Embryonic facial prominence (tissue), 1 donor: ENCODE data around the gene YES1.
A peak's percentile ranks its signal among the peaks of the same experiment; 100 is the strongest.
"Not testable (repeated sequence)": the region's sequence is repeated elsewhere in the genome, so short reads cannot be mapped to it uniquely, and the experiment has no call there.

ENCODE experiments used
- DNase-seq: peaks from one replicate; pipeline ENCODE4 v3.0.0-alpha.2; 2016; ENCODE audit errors: extremely low spot score

YES1 gene

DNA sequence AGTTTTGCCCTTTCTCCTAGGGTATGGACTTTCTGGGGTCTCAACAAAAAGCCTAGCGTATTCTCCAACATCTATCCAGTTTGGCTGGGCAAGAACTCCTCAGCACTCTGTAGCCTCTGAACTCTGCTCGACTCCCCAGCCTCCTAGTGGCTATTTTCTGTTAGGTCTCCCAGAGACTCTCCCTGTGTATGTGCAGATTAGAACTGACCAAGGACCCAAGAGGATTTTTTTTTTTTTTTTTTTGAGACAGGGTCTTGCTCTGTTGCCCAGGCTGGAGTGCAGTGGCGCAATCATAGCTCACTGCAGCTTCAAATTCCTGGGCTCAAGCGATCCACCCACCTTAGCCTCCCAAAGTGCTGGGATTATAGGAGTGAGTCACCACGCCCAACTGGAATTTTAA, 81.9 kb downstream of the YES1 start:
- not testable (repeated sequence) for DNase-seq

DNA sequence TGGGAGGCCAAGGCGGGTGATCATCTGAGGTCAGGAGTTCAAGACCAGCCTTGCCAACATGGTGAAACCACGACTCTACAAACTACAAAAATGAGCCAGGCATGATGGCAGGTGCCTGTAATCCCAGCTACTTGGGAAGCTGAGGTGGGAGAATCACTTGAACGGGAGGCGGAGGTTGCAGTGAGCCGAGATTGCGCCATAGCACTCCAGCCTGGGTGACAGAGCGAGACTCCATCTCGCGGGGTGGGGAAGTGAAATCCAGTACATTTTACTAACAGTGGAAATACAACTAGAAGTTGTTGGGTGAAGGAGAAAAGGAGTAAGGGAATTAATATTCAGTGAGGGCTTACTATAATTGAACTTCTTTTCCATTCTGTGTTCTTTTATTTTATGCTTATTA, 86.4 kb downstream of the YES1 start:
- no peak for DNase-seq

DNA sequence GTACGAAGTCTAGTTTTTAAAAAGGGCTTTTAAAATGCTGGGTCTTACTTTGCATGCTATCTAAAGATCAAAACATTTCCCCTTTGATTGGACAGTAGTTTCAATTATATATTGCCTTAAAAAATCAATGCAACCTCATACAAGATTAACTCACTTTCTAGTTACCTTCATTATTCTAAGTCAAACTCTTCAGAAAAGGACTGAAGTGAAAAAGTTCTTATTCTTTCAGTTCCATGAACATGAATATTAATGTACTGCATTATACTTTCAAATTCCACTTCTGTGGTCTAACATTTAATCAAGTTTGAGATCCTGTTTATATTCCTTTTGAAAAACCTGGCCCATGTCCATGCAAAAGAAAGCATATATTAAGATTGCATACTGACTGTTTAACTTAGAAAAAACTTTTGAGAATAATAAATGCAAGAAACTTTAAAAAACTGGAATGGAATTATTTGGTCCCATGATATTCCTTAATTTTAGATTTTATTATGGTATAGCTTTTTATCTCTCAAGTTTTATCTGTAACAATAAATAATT, 88.4 kb downstream of the YES1 start:
- DNase-seq = peak; percentile 3

DNA sequence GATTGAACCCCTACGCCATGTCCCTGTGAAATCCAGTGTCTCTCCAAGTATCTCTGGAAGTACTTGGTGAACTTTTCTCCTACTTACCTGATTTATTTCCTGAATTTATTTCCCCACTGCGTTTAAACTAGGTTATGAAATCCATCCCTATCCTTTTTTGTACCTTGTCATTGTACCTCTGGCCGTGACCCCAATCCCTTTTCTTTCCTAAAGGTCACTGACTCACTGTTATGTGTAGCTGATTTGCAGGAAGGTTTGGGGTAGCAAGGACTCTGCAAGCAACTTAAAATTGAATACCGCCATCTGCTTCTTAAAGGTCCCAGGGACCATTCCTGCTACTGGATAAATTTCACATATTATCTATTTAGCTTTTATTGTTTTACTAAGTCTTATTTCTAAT, 95.0 kb downstream of the YES1 start:
- DNase-seq = no peak

DNA sequence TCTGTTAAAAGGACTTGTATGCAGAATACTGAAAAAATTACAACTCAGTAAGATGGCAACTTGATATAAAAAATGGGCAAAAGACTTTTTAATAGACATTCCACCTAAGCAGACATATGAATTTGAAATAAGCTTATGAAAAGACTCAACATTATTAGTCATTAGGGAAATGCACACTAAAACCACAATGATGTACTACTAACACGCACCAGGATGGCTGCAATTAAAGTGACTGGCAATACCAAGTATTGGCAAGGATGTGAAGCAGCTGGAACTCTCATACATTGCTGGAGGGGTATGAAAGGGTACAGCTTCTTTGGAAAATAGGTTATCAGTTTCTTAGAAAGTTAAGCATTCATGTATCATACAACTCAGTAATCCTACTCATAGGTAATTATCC, 96.4 kb downstream of the YES1 start:
- no peak for DNase-seq

DNA sequence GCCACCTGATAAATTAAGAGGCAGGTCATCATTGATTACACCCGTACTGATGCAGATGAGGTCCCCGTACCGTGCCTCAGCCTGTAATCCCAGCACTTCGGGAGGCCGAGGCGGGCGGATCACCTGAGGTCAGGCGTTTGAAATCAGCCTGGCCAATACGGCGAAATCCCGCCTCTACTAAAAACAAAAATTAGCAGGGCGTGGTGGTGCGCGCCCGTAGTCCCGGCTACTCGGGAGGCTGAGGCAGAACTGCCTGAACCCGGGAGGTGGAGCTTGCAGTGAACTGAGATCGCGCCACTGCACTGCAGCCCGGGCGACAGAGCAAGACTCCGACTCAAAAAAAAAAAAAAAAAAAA, 98.9 kb downstream of the YES1 start:
- DNase-seq = no peak

DNA sequence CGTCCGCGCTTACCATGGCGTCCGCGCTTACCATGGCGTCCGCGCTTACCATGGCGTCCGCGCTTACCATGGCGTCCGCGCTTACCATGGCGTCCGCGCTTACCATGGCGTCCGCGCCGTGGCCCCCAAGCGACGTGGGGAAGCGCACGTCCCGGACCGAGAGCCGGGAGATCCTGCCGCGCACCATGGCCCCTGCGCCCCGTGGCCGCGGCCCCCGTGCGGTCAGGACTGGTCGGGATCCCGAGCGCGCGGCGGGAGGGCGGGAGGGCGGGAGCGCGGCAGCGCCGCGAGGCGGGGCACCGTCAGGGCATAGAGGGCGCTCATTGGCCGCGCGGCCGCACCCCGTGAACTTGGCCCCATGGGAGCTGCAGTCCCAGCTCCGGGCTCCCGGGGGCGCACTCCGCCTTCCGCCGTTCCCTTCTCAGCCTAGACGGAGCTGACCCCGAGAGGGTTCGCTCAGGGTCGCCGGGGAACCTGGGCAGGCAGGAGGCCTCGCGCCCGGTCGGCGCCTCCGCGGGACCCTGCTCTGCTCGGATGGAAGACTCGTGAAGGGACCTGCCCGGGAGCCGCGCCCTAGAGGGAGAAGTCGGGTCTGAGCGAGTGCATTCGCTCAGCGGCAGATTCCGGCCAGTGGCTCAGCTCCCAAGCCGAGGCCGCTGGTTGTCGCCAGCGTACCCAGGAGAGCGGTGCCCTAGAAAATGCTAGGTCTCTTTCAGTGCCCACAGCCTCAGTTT, 99.5 kb downstream of the YES1 start, which contains the start of gene ENOSF1:
TSS of gene ENOSF1 (minus strand) at position 230 of the 734 bp plus-strand sequence. CDS start at position 187, 43 bp downstream.
- DNase-seq = peak; percentile 23

DNA sequence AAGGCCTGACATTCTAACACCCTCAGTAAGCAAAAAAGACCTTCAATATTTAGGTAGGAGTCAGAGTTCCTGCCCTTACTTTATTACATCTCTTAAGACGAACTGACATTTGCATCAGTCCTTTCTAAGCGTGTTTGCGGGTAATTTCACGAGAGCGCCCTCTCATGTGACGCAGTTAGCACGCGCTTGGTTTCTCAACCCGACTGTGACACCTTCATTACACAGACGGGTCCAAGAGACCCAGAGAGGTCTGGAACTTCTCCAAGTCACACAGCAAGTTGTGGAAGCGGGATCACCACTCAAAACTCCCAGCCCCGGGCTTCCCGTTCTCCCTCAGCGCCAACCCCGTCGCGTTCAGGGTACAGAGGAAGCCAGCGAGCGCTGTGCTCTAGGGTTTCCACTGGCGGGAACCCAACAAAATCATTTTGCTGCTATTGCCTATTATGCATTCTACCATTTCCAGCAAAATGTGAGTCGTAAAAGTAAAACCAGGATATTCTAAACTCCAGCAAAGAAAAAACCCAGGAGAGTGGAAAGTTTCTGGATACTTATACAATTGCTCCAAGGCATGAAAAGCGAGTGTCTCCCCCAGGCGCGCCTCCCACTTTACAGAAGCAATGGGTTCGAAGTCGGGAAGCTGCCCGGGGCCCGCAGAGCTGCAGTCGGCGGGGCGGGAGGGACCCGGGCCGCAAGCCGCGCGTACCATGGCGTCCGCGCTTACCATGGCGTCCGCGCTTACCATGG, 100.2 kb downstream of the YES1 start:
- DNase-seq = no peak

DNA sequence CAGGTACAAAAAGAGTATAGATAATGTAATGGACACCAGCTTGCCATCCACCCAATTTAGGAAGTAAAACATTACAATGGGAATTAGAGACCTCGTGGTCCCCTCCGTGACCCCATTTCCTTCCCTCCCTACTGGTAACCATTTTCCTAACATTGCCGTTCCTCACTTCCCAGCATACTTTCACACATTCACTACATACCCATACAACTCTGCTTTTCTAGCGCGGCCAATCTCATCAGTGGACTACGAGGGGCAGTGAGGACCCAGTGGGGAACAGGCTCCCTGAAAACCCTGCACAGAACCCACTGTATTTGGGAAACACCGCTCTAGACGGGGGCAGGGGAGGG, 100.8 kb downstream of the YES1 start:
- no peak for DNase-seq

DNA sequence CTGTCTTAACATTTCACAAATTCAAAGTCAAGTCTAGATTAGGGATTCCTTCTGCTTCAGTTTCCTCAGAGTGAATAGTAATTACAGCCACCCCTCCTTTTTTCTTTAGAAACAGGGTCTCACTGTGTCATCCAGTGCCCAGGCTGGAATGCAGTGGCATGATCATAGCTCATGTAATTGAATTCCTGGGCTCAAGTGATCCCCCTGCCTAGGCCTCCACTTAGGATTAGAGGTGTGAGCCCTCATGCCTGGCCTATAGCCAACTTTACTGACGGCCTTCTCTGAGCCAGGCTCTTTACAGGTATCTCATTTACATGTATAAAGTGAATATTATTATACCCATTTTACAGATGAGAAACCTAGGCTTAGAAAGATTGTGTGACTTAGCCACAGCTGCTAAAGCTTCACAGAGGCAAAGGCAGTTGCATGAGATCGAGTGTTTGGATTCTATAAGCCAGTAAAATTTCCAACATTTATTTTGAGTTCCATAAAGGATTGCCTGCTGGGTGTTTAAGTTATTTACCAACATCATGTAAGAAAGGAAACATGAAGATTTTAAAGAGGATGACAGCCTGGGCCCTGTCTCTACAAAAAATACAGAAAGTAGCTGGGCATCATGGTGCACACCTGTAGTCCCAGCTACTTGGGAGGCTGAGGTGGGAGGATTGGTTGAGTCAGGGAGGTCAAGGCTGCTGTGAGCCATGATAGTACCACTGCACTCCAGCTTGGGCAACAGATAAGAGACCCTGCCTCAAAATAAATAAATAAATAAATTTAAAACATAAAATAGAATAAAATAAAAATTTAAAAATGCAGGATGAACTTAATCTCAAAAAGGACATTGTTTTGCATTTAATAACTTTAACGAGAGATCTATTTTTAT, 101.4 kb downstream of the YES1 start:
- no peak for DNase-seq

DNA sequence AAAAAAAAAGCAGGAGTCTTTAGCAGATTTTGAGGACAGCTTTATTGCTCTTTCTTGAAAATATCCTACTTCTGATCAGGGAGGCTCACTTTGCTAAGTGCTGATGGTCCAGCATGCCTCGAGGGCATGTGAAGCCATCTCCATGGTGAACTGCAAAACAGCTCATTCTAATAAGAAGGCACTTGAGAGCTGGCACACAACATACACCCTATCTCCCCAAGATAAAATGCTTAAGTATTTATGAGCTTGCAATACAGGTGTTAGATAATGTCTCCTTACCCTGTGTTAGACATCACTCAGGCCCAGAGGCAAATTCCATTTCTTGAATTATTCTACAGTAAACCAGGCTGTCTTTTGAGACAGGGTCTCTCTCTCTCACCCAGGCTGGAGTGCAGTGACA, 102.3 kb downstream of the YES1 start:
- no peak for DNase-seq

DNA sequence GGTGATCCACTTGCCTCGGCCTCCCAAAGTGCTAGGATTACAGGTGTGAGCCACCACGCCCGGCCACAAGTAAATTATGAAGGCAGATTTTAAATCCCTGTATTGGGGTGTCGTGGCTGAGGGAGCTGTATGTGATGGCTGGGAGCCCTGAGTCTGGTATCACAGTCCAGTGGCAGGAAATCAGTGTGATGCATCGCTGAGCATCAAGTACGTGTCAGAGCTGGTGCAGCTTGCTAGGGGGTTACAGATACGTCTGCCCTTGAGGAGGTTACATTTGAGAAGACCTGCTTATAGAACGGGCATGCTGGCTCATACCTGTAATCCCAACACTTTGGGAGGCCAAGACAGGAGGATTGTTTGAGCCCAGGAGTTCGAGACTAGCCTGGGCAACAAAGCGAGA, 103.9 kb downstream of the YES1 start:
- no peak for DNase-seq

DNA sequence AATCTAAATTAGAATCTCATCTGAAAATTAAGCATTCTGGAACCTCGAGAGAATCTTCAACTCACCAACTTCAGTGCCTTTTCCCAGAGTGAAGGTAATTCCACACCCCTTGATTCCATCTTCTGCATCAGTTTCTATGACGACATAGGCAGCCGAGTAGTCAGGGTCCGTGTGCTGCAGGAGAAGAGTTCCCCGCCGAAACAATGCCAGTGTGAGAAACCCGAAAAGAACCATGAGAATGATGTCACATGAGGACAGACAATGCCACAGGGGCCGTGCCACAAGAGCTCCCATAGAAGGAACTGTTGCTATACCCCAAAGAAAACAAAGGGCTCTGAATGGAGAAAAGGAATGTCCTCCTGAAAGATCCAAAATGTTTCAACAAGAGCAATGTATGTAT, 105.6 kb downstream of the YES1 start:
- DNase-seq = no peak

DNA sequence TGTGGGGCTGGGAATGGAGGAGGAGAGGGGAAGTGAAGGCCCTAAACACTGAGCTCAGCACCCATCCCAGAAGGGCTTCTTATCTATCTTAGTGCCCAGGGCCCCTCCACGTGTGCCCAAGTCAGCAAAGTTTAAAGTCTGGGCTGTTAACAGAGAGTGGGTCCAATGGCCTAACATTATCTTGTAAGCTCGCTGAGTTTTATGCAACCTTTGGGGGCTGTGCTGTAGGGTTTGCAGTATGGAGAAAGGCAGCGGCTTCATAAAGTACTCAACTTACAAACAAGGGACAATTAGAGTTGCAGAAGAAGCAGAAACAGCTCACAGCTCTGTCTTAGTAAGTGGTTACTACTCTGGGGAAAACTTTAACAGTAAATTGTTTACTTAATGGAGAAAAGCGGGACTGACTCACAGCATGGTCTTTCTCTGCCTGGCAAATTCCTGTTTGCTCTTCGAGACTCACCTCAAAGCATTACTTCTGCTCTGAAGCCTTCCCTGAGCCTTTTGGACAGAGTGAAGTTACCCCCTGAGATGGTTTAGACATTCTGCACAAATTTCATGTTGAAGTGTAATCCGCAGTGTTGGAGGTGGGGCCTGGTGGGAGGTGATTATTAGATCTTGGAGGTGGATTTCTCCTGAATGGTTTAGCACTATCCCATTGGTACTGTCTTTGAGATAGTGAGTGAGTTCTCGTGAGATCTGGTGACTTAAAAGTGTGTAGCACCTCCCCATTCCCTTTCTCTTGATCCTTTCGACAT, 108.7 kb downstream of the YES1 start:
- DNase-seq = no peak

DNA sequence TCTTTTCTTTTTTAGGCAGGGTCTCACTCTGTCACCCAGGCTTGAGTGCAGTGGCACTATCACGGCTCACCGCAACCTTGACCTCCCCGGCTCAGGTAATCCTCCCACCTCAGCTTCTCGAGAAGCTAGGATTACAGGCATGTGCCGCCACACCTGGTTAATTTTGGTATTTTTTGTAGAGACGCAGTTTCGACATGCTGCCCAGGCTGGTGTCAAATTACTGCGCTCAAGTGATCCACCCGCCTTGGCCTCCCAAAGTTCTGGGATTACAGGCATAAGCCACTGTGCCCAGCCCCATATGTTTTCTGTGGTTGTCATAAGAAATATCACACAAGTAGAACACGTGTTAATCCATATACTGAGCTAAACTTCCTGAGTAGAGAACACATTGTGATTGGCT, 114.2 kb downstream of the YES1 start:
- DNase-seq = no peak

DNA sequence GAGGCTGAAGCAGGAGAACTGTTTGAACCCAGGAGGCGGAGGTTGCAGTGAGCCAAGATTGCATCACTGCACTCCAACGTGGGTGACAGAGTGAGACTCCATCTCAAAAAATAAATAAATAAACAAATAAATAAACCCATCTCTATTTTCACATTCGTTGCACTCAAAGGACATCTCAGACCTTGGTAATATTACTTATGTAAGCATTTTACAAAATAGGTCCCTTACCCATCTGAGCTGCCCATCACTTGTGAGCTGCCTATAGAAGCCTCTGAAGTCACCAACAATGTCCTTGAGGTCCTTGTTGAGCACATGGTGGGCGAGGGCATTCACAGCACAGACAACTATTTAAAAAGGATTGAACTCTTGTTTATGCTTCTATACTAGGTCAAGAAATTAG, 115.0 kb downstream of the YES1 start:
- no peak for DNase-seq

DNA sequence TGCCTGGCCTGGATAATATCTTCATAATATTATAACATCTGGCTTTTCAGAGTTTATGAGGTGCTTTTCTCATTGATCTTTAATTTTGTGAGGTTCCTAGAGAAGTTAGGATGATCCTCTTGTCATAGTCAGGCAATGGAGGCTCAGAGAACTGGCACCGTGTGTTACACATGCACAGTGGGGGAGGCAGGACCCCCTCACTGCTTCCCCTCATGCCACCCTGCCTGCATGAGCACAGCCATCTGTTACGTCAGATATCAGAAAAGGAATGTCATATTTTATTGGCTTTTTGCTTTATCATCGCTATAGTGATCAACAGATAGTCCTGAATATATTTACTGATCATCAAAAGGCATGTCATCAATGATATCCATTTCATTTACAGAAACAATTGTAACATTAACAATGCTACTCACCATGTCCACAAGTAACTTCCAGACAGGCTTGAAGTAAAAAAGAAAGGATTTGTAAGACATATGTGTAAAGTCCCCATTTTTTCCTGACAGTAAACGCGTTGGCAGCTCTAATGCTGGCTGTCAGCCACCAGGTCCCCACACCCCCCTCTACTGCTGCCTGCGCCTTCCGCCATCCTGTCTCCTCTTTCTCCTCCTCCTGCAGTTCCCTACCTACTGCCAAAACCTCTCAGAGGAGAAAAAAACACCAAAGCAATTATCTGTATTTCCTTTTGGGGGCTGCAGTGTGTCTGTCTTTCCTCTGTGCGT, 118.4 kb downstream of the YES1 start:
- no peak for DNase-seq

DNA sequence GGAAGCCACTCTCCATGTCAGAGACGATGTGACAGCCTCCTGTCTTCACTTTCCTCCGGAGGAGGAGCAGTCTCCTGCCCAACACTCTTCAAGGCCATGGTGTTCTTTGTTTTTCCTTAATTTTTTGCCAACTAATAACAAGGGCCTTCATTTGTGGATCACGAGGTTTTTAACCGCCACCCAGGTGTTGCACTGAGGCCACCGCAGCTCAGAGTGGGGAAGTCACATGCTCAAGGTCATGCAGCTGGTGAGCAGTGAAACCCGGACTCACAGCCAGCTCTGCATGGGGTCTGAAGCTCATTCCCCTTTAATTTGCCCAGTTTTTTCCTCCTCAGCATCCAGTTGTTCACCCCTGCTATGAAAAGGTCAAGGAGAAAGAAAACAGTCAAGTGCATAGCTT, 119.2 kb downstream of the YES1 start:
- DNase-seq = no peak

DNA sequence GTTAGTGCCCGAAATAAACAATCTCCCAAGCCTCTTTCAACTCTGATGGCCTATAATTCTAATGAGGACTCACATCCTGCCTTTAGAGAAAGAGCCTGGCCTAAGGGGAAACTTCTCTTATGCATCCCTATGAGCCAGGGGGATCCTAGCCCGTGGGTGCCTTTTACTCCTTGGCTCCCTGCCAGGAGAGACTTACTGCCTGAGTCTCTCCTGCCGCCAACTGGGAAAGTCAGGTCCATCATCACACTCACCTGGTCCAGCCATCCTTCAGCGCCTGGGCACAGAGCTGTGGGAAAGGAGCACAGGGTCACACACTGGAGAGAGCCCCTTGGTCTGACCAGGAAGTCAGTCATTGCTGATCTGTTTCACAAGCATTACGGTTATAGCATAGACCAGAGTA, 123.7 kb downstream of the YES1 start:
- DNase-seq = no peak

DNA sequence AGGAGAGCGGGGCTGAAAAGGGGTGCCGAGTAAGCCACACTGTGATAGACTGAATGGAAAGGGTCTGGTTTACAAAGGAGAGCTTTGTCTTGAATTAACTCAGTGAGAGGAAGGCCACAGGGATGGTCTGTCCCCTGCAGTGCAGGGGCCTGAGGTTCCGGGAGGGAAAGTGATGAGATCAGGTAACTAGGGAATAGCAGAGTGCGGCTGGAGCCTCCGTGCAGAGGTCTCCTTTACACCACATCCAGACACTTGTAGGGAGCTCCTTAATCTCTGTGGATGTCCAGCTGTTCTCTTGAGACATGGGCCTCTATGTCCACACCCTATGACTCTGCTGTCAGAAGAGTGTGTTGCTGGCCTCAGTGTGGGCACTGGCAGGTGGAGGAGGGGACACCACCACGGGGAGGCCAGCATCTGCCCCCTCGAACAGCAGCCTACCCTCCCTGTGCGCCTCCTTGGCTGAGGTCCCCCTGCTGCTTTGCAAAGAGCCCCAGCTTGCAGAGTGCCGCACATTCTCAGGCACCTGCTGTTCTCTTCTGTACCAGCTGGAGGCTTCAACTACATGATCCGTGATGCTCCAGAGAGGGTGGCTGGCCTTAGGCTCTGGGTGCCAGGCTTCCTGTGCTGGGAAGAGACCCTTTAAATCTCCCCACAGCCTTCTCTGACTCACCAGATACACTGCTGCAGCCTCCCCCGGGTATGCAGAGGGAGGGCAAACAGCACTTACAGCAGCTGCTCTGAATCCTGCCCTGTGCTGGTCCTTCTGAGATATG, 125.5 kb downstream of the YES1 start:
- DNase-seq = no peak
